Left ventricle myocardium inferior (tissue), 1 donor: ENCODE data around the gene IQCM. TPM values are rescaled to one million over a fixed set of nuclear protein-coding genes. Genes with fewer than 3 reads are reported as not detected.

Source experiments
- DNase-seq: peaks from one replicate; pipeline ENCODE4 v3.0.0-alpha.2; 2020
- H3K27ac ChIP-seq: fragments of 200-600 bp; replicated peaks from 2 replicates; pipeline ENCODE4 v1.8.0; 2021
- H3K27me3 ChIP-seq: fragments of 200-600 bp; 2 replicates; pipeline ENCODE4 v1.8.0; 2021; ENCODE audit warnings: low read depth
- H3K36me3 ChIP-seq: fragments of 200-600 bp; 2 replicates; pipeline ENCODE4 v1.8.0; 2021
- H3K4me1 ChIP-seq: fragments of 200-600 bp; 2 replicates; pipeline ENCODE4 v1.8.0; 2021
- H3K4me3 ChIP-seq: fragments of 200-600 bp; 2 replicates; pipeline ENCODE4 v1.8.0; 2021; ENCODE audit warnings: mild to moderate bottlenecking, moderate library complexity
- H3K9me3 ChIP-seq: fragments of 200-600 bp; replicated peaks from 2 replicates; pipeline ENCODE4 v1.8.0; 2021
- intact Hi-C: fragments of 100-400 bp; cut with micrococcal nuclease; formaldehyde crosslinking; loops from one replicate; pipeline ENCODE4 v1.11.0; 2022
- total RNA-seq: library from RNA; stranded (reverse); fragmentation: NEBNext Ultra II Directional; extraction: Animal tissue kit (Norgen Biotek cat#: 25700); gene quantifications from one replicate; pipeline ENCODE4 v1.2.1, GENCODE V29; 2021
- TF ChIP-seq, protein P1 (sequence below): fragments of 200-600 bp; IDR thresholded peaks from 2 replicates; pipeline ENCODE4 v1.8.0; 2021; ENCODE audit warnings: antibody characterized with exemption, mild to moderate bottlenecking, borderline replicate concordance
- donor health status: DM: no; HTN: yes; CAD: no; lungs with severe emphysema.

The IQCM gene
- total RNA-seq, 1 donor from 2014 or later = not detected

DNA sequence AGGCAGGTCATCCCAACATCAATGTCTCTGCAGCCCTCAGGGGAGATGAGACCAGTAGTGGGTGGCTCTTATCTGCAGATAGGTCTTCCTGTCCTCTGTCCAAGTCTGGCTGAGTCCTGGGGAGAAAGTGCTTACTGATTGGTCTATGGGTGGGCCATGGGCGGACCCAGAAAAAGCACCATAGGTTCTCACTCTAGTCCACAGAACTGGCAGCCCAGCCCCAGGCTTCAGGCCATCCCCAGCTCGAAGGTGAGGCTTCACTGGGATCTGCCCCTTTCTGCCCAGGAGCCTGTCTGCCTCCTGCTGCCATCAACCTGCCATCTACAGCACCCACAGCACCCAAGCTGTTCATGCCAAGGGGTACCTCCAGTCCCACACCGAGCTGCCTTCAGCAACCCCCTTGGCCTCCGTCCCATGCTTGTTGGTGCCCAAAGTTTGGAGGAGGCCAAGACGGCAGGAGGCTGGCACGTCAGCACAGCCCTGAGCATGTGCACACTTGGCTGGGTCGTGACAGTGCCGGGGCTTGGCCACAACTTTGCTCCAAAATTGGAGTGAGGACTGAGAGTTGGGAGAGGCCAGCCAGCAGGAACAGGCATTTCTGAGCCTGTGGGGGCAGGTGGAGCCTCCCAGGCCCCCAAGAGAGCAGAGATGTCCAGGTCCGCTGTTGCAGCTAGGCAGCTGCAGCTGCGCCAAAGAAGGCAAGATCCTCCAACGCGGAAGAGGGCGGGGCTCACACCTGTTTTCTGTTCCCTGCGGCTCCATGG lies 99.6 kb downstream of the IQCM start:
- TF ChIP-seq, protein P1, sequence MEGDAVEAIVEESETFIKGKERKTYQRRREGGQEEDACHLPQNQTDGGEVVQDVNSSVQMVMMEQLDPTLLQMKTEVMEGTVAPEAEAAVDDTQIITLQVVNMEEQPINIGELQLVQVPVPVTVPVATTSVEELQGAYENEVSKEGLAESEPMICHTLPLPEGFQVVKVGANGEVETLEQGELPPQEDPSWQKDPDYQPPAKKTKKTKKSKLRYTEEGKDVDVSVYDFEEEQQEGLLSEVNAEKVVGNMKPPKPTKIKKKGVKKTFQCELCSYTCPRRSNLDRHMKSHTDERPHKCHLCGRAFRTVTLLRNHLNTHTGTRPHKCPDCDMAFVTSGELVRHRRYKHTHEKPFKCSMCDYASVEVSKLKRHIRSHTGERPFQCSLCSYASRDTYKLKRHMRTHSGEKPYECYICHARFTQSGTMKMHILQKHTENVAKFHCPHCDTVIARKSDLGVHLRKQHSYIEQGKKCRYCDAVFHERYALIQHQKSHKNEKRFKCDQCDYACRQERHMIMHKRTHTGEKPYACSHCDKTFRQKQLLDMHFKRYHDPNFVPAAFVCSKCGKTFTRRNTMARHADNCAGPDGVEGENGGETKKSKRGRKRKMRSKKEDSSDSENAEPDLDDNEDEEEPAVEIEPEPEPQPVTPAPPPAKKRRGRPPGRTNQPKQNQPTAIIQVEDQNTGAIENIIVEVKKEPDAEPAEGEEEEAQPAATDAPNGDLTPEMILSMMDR = no peak
- Histone ChIP-seq H3K27ac (no peak overlapping the region), H3K9me3 (peaks cover 20% of the 10 kb centered on the region), H3K27me3 (no peaks in the 10 kb centered on the region), H3K36me3 (no peaks in the 10 kb centered on the region), H3K4me3 (no peak overlapping the region), H3K4me1 (peaks cover 13% of the 10 kb centered on the region)
- DNase-seq = no peak
- intact Hi-C loops = no loop called here

DNA sequence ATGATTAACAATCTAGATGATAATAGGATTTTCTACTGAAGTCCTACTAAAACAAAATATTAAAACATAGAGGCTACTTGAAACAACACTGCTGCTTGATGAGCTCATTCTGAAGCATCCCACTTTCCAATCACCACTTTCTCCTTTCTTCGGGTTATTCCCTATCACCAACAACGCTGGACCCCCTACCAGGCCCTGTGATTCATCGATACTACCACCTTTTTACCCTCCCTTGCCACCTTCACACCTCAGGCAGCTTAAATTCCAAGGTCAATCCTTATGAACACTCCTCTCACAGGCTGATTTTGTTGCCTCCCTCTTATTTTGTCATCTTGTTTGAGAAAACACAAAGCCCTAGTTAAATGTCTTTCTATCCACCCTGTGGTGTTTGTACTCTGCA lies 102.6 kb downstream of the IQCM start:
- no peak overlapping the region for H3K4me3 ChIP-seq
- no peaks in the 10 kb centered on the region for H3K36me3 ChIP-seq
- H3K9me3 ChIP-seq = peaks cover 20% of the 10 kb centered on the region
- peaks cover 14% of the 10 kb centered on the region for H3K4me1 ChIP-seq
- no peak overlapping the region for H3K27ac ChIP-seq
- intact Hi-C loops = no loop called here
- no peaks in the 10 kb centered on the region for H3K27me3 ChIP-seq
- DNase-seq = no peak
- TF ChIP-seq, protein P1 = no peak

DNA sequence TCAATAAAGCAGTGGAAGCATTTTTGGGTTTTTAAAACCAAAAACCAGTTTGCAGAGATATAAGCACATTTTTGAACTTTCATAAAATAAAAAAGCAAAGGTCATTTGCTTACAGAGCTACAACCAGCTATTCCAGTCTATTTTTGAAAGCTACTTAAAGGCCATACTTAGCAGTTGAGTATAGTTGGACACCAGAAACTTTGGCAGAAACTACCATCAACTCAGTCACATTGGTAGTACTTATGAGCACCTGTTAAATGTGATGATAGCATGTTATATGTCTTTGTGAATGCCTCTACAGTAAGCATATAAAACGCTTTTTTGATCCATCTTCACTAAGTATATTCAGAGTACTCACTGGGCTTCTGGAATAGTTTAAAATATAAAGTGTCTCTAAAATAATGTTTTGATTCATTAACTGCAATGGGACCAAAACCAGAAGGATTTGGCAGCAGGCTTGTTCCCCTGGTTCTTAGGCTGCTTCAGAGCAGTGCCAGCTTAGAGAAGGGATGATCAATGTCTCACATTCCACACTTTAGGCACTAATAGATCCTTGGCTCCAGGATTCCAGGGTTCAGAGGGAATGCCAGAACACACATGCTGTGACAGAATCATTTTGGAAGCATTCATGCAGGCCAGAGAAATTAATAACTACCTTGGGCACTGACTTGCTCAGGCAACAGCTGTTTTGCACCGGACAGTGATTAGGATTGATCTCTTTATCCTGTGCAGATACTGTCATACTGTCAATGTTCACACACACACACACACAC lies 103.9 kb downstream of the IQCM start:
- TF ChIP-seq, protein P1 = no peak
- Histone ChIP-seq H3K27ac (peak overlapping the region; percentile 17), H3K4me1 (peaks cover 25% of the 10 kb centered on the region), H3K36me3 (no peaks in the 10 kb centered on the region), H3K27me3 (no peaks in the 10 kb centered on the region), H3K9me3 (peaks cover 20% of the 10 kb centered on the region), H3K4me3 (no peak overlapping the region)
- DNase-seq = no peak
- intact Hi-C loops = no loop called here

DNA sequence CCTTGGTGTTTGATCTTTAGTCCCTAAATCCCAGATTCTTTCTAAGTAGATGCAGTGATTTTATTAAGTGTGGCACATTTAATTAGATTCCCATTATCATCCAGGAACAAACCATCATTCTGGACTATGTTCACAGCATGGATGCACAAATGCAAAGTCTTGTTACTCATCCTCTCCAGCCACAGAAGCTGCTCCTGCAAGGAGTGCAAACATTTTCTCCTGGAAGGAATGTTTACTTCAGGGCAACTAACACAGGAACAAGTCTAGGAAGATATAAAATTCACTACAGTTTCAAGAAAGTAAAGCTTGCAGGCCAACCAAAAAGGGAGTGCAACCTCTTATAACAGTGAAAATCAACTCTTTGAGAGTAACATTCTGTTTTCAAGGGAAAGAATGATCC lies 106.0 kb downstream of the IQCM start:
- H3K4me3 ChIP-seq = no peak overlapping the region
- H3K27ac ChIP-seq = no peak overlapping the region
- H3K27me3 ChIP-seq = no peaks in the 10 kb centered on the region
- TF ChIP-seq, protein P1 = no peak
- no peaks in the 10 kb centered on the region for H3K36me3 ChIP-seq
- intact Hi-C loops = no loop called here
- H3K4me1 ChIP-seq = peaks cover 25% of the 10 kb centered on the region
- peaks cover 4% of the 10 kb centered on the region for H3K9me3 ChIP-seq
- DNase-seq = no peak

DNA sequence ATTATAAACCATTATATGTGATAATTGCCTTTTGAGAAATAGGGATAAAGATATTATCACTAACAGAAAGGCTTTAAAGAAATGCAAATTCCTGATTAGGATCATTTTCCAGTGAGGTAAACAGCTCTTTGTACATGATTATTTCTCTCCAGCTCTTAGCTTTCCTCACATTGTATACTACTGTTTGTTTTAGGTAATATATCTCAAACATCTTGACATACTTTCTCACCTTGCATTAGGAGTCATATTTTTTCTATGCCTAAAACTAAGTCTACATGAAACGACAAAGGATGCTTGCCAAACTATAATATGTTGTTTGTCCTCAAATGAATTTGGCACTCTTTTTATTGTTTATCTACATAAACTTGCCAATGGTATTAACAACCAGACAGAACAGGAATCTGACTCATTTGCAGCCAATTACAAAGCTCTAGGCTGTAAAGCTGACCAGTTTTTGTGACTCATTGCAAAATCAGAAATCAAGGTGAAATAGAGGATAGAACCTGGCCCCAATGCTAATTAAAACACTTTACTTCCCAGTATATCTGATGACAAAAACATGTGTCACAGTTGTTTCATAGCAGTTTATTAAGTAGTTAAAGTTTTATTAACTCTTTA lies 107.0 kb downstream of the IQCM start:
- peaks cover 25% of the 10 kb centered on the region for H3K4me1 ChIP-seq
- TF ChIP-seq, protein P1 = no peak
- peaks cover 10% of the 10 kb centered on the region for H3K9me3 ChIP-seq
- H3K27me3 ChIP-seq = no peaks in the 10 kb centered on the region
- DNase-seq = no peak
- H3K4me3 ChIP-seq = no peak overlapping the region
- no peak overlapping the region for H3K27ac ChIP-seq
- intact Hi-C loops = no loop called here
- H3K36me3 ChIP-seq = no peaks in the 10 kb centered on the region
